GM23338 (cell line): ENCODE data around the gene BMAL1. TPM values are rescaled to one million over a fixed set of nuclear protein-coding genes. Genes with fewer than 3 reads are reported as not detected.

Experiments used
- ATAC-seq: fragments of 200-7000 bp; cut with Tn5 transposase; 3 replicates; pipeline ENCODE4 v1.9.1; 2020
- DNase-seq: peaks from one replicate; pipeline ENCODE4 v3.0.0-alpha.2; 2015; ENCODE audit warnings: low spot score
- H2AFZ ChIP-seq: fragments of 200-600 bp; sonication (generic); 2 replicates; pipeline ENCODE4 v1.8.0; 2016; ENCODE audit warnings: antibody characterized with exemption, mild to moderate bottlenecking, moderate library complexity
- H3F3A ChIP-seq: fragments of 200-600 bp; sonication (generic); replicated peaks from 2 replicates; pipeline ENCODE4 v1.8.0; 2017; ENCODE audit warnings: antibody characterized with exemption, mixed run types, low read depth
- H3K27ac ChIP-seq: fragments of 200-600 bp; sonication (generic); 2 replicates; pipeline ENCODE4 v1.6.1; 2016; ENCODE audit warnings: low read depth
- H3K27me3 ChIP-seq: fragments of 200-600 bp; sonication (generic); 2 replicates; pipeline ENCODE4 v1.8.0; 2016; ENCODE audit warnings: mild to moderate bottlenecking, mixed run types, moderate library complexity; ENCODE audit not compliant: insufficient read depth
- H3K36me3 ChIP-seq: fragments of 200-600 bp; sonication (generic); 2 replicates; pipeline ENCODE4 v1.8.0; 2016; ENCODE audit warnings: mild to moderate bottlenecking; ENCODE audit not compliant: insufficient read depth
- H3K4me1 ChIP-seq: fragments of 200-600 bp; sonication (generic); 2 replicates; pipeline ENCODE4 v1.8.0; 2016; ENCODE audit warnings: mild to moderate bottlenecking, moderate library complexity; ENCODE audit not compliant: insufficient read depth
- H3K4me2 ChIP-seq: fragments of 200-600 bp; sonication (generic); 2 replicates; pipeline ENCODE4 v1.7.1; 2017; ENCODE audit warnings: mixed run types
- H3K4me3 ChIP-seq: fragments of 200-600 bp; sonication (generic); 2 replicates; pipeline ENCODE4 v1.6.1; 2016; ENCODE audit warnings: mixed run types
- H3K79me2 ChIP-seq: fragments of 200-600 bp; sonication (generic); replicated peaks from 2 replicates; pipeline ENCODE4 v1.8.0; 2017; ENCODE audit warnings: mild to moderate bottlenecking; ENCODE audit not compliant: insufficient read depth
- H3K9me2 ChIP-seq: fragments of 200-600 bp; sonication (generic); 2 replicates; pipeline ENCODE4 v1.8.0; 2017; ENCODE audit not compliant: insufficient read depth
- H4K20me1 ChIP-seq: fragments of 200-600 bp; sonication (generic); replicated peaks from 2 replicates; pipeline ENCODE4 v1.8.0; 2017; ENCODE audit warnings: mild to moderate bottlenecking; ENCODE audit not compliant: insufficient read depth
- H3K27ac Mint-ChIP-seq: 2 replicates; pipeline ENCODE4 v1.8.0; 2020; ENCODE audit warnings: inconsistent platforms, mild to moderate bottlenecking, moderate library complexity, mixed read lengths
- H3K27me3 Mint-ChIP-seq: 3 replicates; pipeline ENCODE4 v1.8.0; 2022; ENCODE audit warnings: low read depth, mild to moderate bottlenecking, moderate library complexity, mixed read lengths, inconsistent platforms; ENCODE audit not compliant: insufficient read depth, poor library complexity
- H3K36me3 Mint-ChIP-seq: 3 replicates; pipeline ENCODE4 v1.8.0; 2021; ENCODE audit warnings: low read depth, mild to moderate bottlenecking, inconsistent platforms, moderate library complexity, mixed read lengths
- H3K4me1 Mint-ChIP-seq: 3 replicates; pipeline ENCODE4 v1.8.0; 2020; ENCODE audit warnings: mild to moderate bottlenecking, inconsistent platforms, mixed read lengths
- H3K4me3 Mint-ChIP-seq: 3 replicates; pipeline ENCODE4 v1.8.0; 2021; ENCODE audit warnings: moderate library complexity, mild to moderate bottlenecking, inconsistent platforms, mixed read lengths
- H3K9me3 Mint-ChIP-seq: 3 replicates; pipeline ENCODE4 v1.8.0; 2020; ENCODE audit warnings: moderate library complexity, mild to moderate bottlenecking, inconsistent platforms, mixed read lengths
- CREB1 ChIP-seq: fragments of 250-450 bp; sonication (Bioruptor Pico); IDR thresholded peaks from 2 replicates; pipeline ENCODE4 v1.5.0; 2020; ENCODE audit warnings: low read depth, mild to moderate bottlenecking, moderate library complexity
- CTCF ChIP-seq, 2 experiments: fragments of 200-600 bp in 1 of 2; sonication (generic) in 1 of 2; conservative IDR thresholded peaks; 2 replicates each; pipeline versions ENCODE4 v1.5.1 to v1.6.1; 2016 to 2017; ENCODE audit warnings: antibody characterized with exemption in 2 of 2, low read depth in 2 of 2, mild to moderate bottlenecking in 2 of 2, moderate library complexity in 1 of 2
- ETS1 ChIP-seq: IDR thresholded peaks from 2 replicates; pipeline ENCODE4 v1.6.1; 2016; ENCODE audit warnings: antibody characterized with exemption
- EZH2 ChIP-seq: fragments of 200-600 bp; sonication (generic); IDR thresholded peaks from one replicate; pipeline ENCODE4 v1.8.0; 2017; ENCODE audit warnings: antibody characterized with exemption, mild to moderate bottlenecking, low read depth; ENCODE audit not compliant: unreplicated experiment
- EZH2phosphoT487 ChIP-seq: fragments of 200-600 bp; sonication (generic); IDR thresholded peaks from one replicate; pipeline ENCODE4 v1.8.1; 2018; ENCODE audit warnings: antibody characterized with exemption; ENCODE audit not compliant: unreplicated experiment
- JUNB ChIP-seq: IDR thresholded peaks from one replicate; pipeline ENCODE4 v1.6.1; 2016; ENCODE audit warnings: antibody characterized with exemption; ENCODE audit not compliant: unreplicated experiment
- NANOG ChIP-seq: IDR thresholded peaks from 2 replicates; pipeline ENCODE4 v1.6.1; 2016; ENCODE audit warnings: antibody characterized with exemption, borderline replicate concordance
- POLR2AphosphoS5 ChIP-seq: IDR thresholded peaks from 2 replicates; pipeline ENCODE4 v1.6.1; 2016; ENCODE audit warnings: antibody characterized with exemption, low read depth
- REST ChIP-seq: IDR thresholded peaks from one replicate; pipeline ENCODE4 v1.6.1; 2018; ENCODE audit warnings: antibody characterized with exemption; ENCODE audit not compliant: unreplicated experiment
- STAT1 ChIP-seq: IDR thresholded peaks from one replicate; pipeline ENCODE4 v1.6.1; 2016; ENCODE audit warnings: antibody characterized with exemption; ENCODE audit not compliant: unreplicated experiment
- ZNF114 ChIP-seq: fragments of 250-450 bp; sonication (Bioruptor Pico); IDR thresholded peaks from 2 replicates; pipeline ENCODE4 v1.5.0; 2020; ENCODE audit warnings: mild to moderate bottlenecking, moderate library complexity
- ZNF331 ChIP-seq: fragments of 250-450 bp; sonication (Bioruptor Pico); IDR thresholded peaks from 2 replicates; pipeline ENCODE4 v1.5.0; 2020; ENCODE audit warnings: low read depth, mild to moderate bottlenecking, moderate library complexity
- ZNF462 ChIP-seq: fragments of 250-450 bp; sonication (Bioruptor Pico); IDR thresholded peaks from 2 replicates; pipeline ENCODE4 v1.5.0; 2020; ENCODE audit warnings: mild to moderate bottlenecking, moderate library complexity
- long read RNA-seq: library from polyadenylated mRNA; unstranded; transcript quantifications from one replicate; pipeline ENCODE4 v2.0.0, GENCODE V29; 2020; ENCODE audit not compliant: unreplicated experiment
- polyA plus RNA-seq: library from polyadenylated mRNA; unstranded; fragments of >200 nt; fragmentation: Nextera tagmentation; extraction: Ambion mirVana; gene quantifications from 2 replicates; pipeline ENCODE4 v1.2.1, GENCODE V29; 2016
- total RNA-seq: library from RNA; depleted of rRNA; stranded (reverse); fragments of >200 nt; shearing (Covaris generic); gene quantifications from 2 replicates; pipeline ENCODE4 v1.2.3, GENCODE V29; 2014; rRNA removed

BMAL1 gene
- total RNA-seq, result 7.2 and 7.8 TPM in 2 replicates
- polyA plus RNA-seq, result 5.1 and 5.9 TPM in 2 replicates
- long read RNA-seq, partial matches to known transcripts, result 0 of 5 reads
- long read RNA-seq, other reads (novel, unspliced or antisense), result 4 of 5 reads

- ATAC-seq (peak; percentile 10), DNase-seq (peak; percentile 59)
- peaks cover 28% of the 10 kb centered on the region for H3K4me1 Mint-ChIP-seq
- H3K27ac Mint-ChIP-seq, result peak within 1 kb of the TSS; percentile 1; the same call in 1 of the 2 replicates
- H3K4me3 ChIP-seq, result peak within 1 kb of the TSS; percentile 77
- H3K4me1 ChIP-seq, result peaks cover 7% of the 10 kb centered on the region
- H3K27me3 ChIP-seq, result peaks cover 63% of the 10 kb centered on the region
- no peaks in the 10 kb centered on the region for H3K36me3 ChIP-seq
- H2AFZ ChIP-seq, result peak within 1 kb of the TSS; percentile 98
- H3K36me3 Mint-ChIP-seq, result peaks cover 3% of the 10 kb centered on the region; the same call in 1 of the 3 replicates
- H3K4me3 Mint-ChIP-seq, result peak within 1 kb of the TSS; percentile 91
- peaks cover 9% of the 10 kb centered on the region; the same call in 1 of the 2 replicates for H4K20me1 ChIP-seq
- TF ChIP-seq EZH2phosphoT487 (no peak), NANOG (no peak), POLR2AphosphoS5 (no peak), EZH2 (no peak), REST (no peak), STAT1 (no peak), ETS1 (no peak), ZNF462 (CRISPR knock-in tag) (no peak), CTCF (conservative IDR thresholded peaks at IDR 0.05; ENCODE audit: low read depth in 2 of 2) (no peak), ZNF331 (CRISPR knock-in tag) (no peak), JUNB (no peak), ZNF114 (no peak), CREB1 (CRISPR knock-in tag) (no peak)
- no peaks in the 10 kb centered on the region for H3K9me3 Mint-ChIP-seq
- no peaks in the 10 kb centered on the region for H3K9me2 ChIP-seq
- peaks cover 51% of the 10 kb centered on the region for H3K27me3 Mint-ChIP-seq
- no peak within 1 kb of the TSS for H3K27ac ChIP-seq
- peak within 1 kb of the TSS; percentile 94 for H3K4me2 ChIP-seq
- no peaks in the 10 kb centered on the region for H3F3A ChIP-seq
- H3K79me2 ChIP-seq, result peaks cover 8% of the 10 kb centered on the region; the same call in 1 of the 2 replicates
Observed at GRCh38 chr11:13277768-13278608, at the start of gene BMAL1. TSS of gene BMAL1 (plus strand) at chr11:13277790. CDS start at chr11:13354309, 76,519 bp downstream.
